ENCODE results near the gene AQP12A. TPM values are rescaled to one million over a fixed set of nuclear protein-coding genes. Genes with fewer than 3 reads are reported as not detected.

Gene AQP12A
- total RNA-seq, 1 experiment from 2014 or later: not detected

DNA sequence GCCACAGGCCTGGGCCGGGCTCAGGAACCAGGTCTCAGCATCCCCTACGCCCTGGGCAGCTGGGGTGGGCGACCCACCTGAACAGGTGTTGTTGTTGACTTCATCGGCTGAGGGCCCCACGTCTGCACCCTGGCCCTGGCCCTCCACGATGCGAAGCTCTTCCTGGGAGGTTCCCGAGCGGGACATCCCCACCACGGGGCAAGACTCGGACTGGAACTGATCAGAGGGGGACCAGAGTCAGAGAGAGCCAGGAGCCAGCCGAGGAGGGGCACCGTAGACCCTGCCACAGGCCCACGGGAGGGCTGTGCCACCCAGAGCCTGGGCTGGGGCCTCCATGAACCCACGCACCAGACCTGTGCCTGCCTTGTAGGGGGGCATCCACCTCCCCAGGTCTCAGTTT lies 54.3 kb downstream of the AQP12A start:
- Histone ChIP-seq H2AFZ (ENCODE audit: low read length) (no peak overlapping the region), H3K9ac (ENCODE audit: low read length) (no peak overlapping the region), H3K4me3 (ENCODE audit: low read length) (no peak overlapping the region), H3K4me2 (ENCODE audit: low read length) (no peak overlapping the region), H3K27me3 (ENCODE audit: low read length) (no peaks in the 10 kb centered on the region), H3K9me3 (ENCODE audit: low read length) (no peaks in the 10 kb centered on the region), H4K20me1 (ENCODE audit: low read length) (no peaks in the 10 kb centered on the region), H3K79me2 (ENCODE audit: low read length) (no peaks in the 10 kb centered on the region), H3F3A (ENCODE audit: low read length, unreplicated experiment) (no peaks in the 10 kb centered on the region), H3K27ac (ENCODE audit: low read length) (no peak overlapping the region), H3K9me2 (replicated peaks; ENCODE audit: low read length) (no peaks in the 10 kb centered on the region), H3K4me1 (ENCODE audit: insufficient read depth, low read length) (no peaks in the 10 kb centered on the region), H3K36me3 (ENCODE audit: low read depth, low read length) (no peaks in the 10 kb centered on the region)
- ATAC-seq: no peak
- intact Hi-C loops (cut with micrococcal nuclease): no loop called here
- TF ChIP-seq, protein P1, sequence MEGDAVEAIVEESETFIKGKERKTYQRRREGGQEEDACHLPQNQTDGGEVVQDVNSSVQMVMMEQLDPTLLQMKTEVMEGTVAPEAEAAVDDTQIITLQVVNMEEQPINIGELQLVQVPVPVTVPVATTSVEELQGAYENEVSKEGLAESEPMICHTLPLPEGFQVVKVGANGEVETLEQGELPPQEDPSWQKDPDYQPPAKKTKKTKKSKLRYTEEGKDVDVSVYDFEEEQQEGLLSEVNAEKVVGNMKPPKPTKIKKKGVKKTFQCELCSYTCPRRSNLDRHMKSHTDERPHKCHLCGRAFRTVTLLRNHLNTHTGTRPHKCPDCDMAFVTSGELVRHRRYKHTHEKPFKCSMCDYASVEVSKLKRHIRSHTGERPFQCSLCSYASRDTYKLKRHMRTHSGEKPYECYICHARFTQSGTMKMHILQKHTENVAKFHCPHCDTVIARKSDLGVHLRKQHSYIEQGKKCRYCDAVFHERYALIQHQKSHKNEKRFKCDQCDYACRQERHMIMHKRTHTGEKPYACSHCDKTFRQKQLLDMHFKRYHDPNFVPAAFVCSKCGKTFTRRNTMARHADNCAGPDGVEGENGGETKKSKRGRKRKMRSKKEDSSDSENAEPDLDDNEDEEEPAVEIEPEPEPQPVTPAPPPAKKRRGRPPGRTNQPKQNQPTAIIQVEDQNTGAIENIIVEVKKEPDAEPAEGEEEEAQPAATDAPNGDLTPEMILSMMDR (conservative IDR thresholded peaks at IDR 0.05; ENCODE audit: low read depth, low read length): no peak
- TF ChIP-seq EZH2 (IDR thresholded peaks at IDR 0.05; ENCODE audit: low read length, unreplicated experiment) (no peak), EZH2phosphoT487 (IDR thresholded peaks at IDR 0.05; ENCODE audit: borderline replicate concordance, low read length) (no peak)
- DNase-seq: no peak
- CTCF ChIA-PET: interaction anchor here (0.6 kb wide), 1 partner anchor 95 kb away, joined by 3 read pairs; no protein-coding TSS in a partner anchor
- POLR2A ChIA-PET (ENCODE audit: unreplicated experiment): no interaction called here
- BruUV-seq (replicated peaks): no TSS peak

DNA sequence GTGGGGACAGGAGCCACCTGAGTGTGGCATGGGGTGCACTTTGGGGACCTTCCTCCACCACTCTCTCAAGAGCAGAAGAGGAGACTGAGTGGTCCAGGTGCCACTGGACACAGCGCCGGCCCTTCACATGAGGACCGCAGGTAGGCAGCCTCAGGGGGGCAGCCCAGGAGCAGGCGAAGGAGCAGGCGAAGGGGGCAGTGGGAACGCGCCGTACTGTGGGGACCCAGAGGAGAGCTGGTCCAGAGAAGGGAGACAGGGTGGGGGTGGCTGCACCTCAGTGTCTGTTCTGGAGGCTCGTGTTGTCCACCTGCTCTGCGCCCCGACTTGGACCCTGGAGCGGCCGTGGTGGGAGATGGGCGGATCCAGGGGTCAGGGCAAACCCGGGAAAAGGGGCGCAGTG lies 55.0 kb downstream of the AQP12A start:
- H3K27ac ChIP-seq (ENCODE audit: low read length): no peak overlapping the region
- H3K4me1 ChIP-seq (ENCODE audit: insufficient read depth, low read length): no peaks in the 10 kb centered on the region
- ATAC-seq (no peak), DNase-seq (no peak)
- POLR2A ChIA-PET (ENCODE audit: unreplicated experiment): no interaction called here
- H3K4me2 ChIP-seq (ENCODE audit: low read length): no peak overlapping the region
- H4K20me1 ChIP-seq (ENCODE audit: low read length): no peaks in the 10 kb centered on the region
- no peak overlapping the region for H2AFZ ChIP-seq (ENCODE audit: low read length)
- no peaks in the 10 kb centered on the region for H3F3A ChIP-seq (ENCODE audit: low read length, unreplicated experiment)
- H3K9me2 ChIP-seq (replicated peaks; ENCODE audit: low read length): no peaks in the 10 kb centered on the region
- no peaks in the 10 kb centered on the region for H3K79me2 ChIP-seq (ENCODE audit: low read length)
- TF ChIP-seq EZH2phosphoT487 (IDR thresholded peaks at IDR 0.05; ENCODE audit: borderline replicate concordance, low read length) (no peak), EZH2 (IDR thresholded peaks at IDR 0.05; ENCODE audit: low read length, unreplicated experiment) (no peak)
- TF ChIP-seq, protein P1 (conservative IDR thresholded peaks at IDR 0.05; ENCODE audit: low read depth, low read length): no peak
- H3K9ac ChIP-seq (ENCODE audit: low read length): no peak overlapping the region
- intact Hi-C loops (cut with micrococcal nuclease): no loop called here
- H3K27me3 ChIP-seq (ENCODE audit: low read length): no peaks in the 10 kb centered on the region
- no peaks in the 10 kb centered on the region for H3K36me3 ChIP-seq (ENCODE audit: low read depth, low read length)
- CTCF ChIA-PET: interaction anchor here (0.6 kb wide), 1 partner anchor 94 kb away, joined by 3 read pairs; no protein-coding TSS in a partner anchor
- H3K9me3 ChIP-seq (ENCODE audit: low read length): no peaks in the 10 kb centered on the region
- no TSS peak for BruUV-seq (replicated peaks)
- no peak overlapping the region for H3K4me3 ChIP-seq (ENCODE audit: low read length)

DNA sequence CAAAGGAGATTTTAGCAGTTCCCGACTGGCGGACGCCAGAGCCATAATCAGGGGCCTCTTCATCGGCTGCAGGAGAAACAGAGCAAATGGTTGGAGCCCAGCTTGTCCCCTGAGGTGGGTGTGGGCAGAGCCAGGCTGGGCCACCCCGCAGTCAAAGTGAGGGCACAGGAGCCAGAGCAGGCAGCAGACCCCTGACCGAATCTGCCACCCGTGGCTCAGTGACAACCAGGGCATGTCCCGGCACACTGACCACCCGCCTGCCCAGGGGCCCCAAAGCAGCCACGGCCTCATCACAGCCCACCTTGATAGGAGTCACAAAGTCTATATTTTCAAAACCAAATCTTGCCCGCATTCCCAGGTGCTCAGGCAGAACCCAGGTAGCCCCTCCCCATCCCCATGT lies 55.6 kb downstream of the AQP12A start:
- Histone ChIP-seq H4K20me1 (ENCODE audit: low read length) (no peaks in the 10 kb centered on the region), H3K9me2 (replicated peaks; ENCODE audit: low read length) (no peaks in the 10 kb centered on the region), H3K79me2 (ENCODE audit: low read length) (no peaks in the 10 kb centered on the region), H3K4me3 (ENCODE audit: low read length) (no peak overlapping the region), H3F3A (ENCODE audit: low read length, unreplicated experiment) (no peaks in the 10 kb centered on the region), H3K4me2 (ENCODE audit: low read length) (no peak overlapping the region), H3K27me3 (ENCODE audit: low read length) (no peaks in the 10 kb centered on the region), H3K4me1 (ENCODE audit: insufficient read depth, low read length) (no peaks in the 10 kb centered on the region), H3K27ac (ENCODE audit: low read length) (no peak overlapping the region), H3K36me3 (ENCODE audit: low read depth, low read length) (no peaks in the 10 kb centered on the region), H3K9me3 (ENCODE audit: low read length) (no peaks in the 10 kb centered on the region), H3K9ac (ENCODE audit: low read length) (no peak overlapping the region), H2AFZ (ENCODE audit: low read length) (no peak overlapping the region)
- ATAC-seq: no peak
- ChIA-PET POLR2A (ENCODE audit: unreplicated experiment) (no interaction called here), CTCF (no interaction called here)
- no peak for DNase-seq
- BruUV-seq (replicated peaks): no TSS peak
- intact Hi-C loops (cut with micrococcal nuclease): no loop called here
- TF ChIP-seq, protein P1 (conservative IDR thresholded peaks at IDR 0.05; ENCODE audit: low read depth, low read length): no peak
- TF ChIP-seq EZH2 (IDR thresholded peaks at IDR 0.05; ENCODE audit: low read length, unreplicated experiment) (no peak), EZH2phosphoT487 (IDR thresholded peaks at IDR 0.05; ENCODE audit: borderline replicate concordance, low read length) (no peak)

Other genes starting within 250 kb of the AQP12A start
- gene ANKMY1, start 133.9 kb upstream of the AQP12A start, total RNA-seq (2014; rRNA removed): 10.2 and 19.5 TPM in 2 replicates
- gene DUSP28, start 131.5 kb upstream of the AQP12A start, total RNA-seq (2014; rRNA removed): 8.3 and 11.9 TPM in 2 replicates
- 25.8 and 44.5 TPM in 2 replicates for gene RNPEPL1, start 123.4 kb upstream of the AQP12A start, total RNA-seq (2014; rRNA removed)
- gene CAPN10, start 105.1 kb upstream of the AQP12A start, total RNA-seq (2014; rRNA removed): 32.2 and 40.1 TPM in 2 replicates
- gene GPR35, start 66.4 kb upstream of the AQP12A start, total RNA-seq (2014; rRNA removed): 2.4 and 5.2 TPM in 2 replicates
- gene AQP12B, start 9.0 kb upstream of the AQP12A start, total RNA-seq (2014; rRNA removed): not detected in 2 replicates
- 0.40 TPM in 1 of 2 replicates, not detected in the other for gene KIF1A, start 128.4 kb downstream of the AQP12A start, total RNA-seq (2014; rRNA removed)
- not detected in 2 replicates for gene AGXT, start 177.0 kb downstream of the AQP12A start, total RNA-seq (2014; rRNA removed)
- gene MAB21L4, start 204.3 kb downstream of the AQP12A start, total RNA-seq (2014; rRNA removed): 0.12 and 1.0 TPM in 2 replicates
- gene CROCC2, start 214.5 kb downstream of the AQP12A start, total RNA-seq (2014; rRNA removed): not detected in 2 replicates